ENCODE results near the gene GPBAR1. TPM values are rescaled to one million over a fixed set of nuclear protein-coding genes. Genes with fewer than 3 reads are reported as not detected.

GPBAR1 gene
- total RNA-seq, 2 experiments from 2014 or later, result 0.16 to 0.45 TPM

DNA sequence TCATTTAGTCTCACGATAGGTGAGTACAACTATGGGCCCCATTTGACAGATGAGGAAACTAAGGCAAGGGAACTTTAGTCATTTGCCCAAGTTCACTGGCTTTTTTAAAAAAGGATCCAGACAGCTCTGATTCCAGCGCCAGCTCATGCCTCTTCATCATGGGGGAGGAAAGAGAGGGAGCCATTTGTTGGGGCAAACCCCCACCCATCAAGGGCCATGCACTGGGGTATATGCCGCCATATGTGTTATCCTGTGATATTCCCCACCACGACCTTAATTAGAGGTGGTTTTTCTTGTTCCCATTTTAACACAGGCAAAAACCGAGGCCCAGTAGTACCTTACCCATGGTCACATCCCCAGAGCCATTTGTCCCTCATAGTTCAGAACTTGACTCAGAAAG lies 649 bp upstream of the GPBAR1 start:
- ChIA-PET POLR2A (interaction anchor here (4.7 kb wide), 1 partner anchor 10 kb away, joined by 15 read pairs; the partner anchor contains the start of genes AAMP and PNKD), CTCF (interaction anchor here (0.9 to 3.7 kb wide), 4 partner anchors 10 to 72 kb away, joined by 3 to 27 read pairs (median 4); partner anchors contain the start of genes AAMP and PNKD)
- intact Hi-C loops (cut with micrococcal nuclease), result no loop called here
- Mint-ChIP-seq H3K27ac (no peak overlapping the region), H3K9me3 (no peaks in the 10 kb centered on the region), H3K4me1 (ENCODE audit: low read depth) (peaks cover 30% of the 10 kb centered on the region), H3K36me3 (ENCODE audit: low read depth) (peaks cover 12% of the 10 kb centered on the region), H3K27me3 (no peaks in the 10 kb centered on the region), H3K4me3 (no peak overlapping the region)
- DNase-seq (no peak), ATAC-seq (no peak)
- TF ChIP-seq, protein P1, sequence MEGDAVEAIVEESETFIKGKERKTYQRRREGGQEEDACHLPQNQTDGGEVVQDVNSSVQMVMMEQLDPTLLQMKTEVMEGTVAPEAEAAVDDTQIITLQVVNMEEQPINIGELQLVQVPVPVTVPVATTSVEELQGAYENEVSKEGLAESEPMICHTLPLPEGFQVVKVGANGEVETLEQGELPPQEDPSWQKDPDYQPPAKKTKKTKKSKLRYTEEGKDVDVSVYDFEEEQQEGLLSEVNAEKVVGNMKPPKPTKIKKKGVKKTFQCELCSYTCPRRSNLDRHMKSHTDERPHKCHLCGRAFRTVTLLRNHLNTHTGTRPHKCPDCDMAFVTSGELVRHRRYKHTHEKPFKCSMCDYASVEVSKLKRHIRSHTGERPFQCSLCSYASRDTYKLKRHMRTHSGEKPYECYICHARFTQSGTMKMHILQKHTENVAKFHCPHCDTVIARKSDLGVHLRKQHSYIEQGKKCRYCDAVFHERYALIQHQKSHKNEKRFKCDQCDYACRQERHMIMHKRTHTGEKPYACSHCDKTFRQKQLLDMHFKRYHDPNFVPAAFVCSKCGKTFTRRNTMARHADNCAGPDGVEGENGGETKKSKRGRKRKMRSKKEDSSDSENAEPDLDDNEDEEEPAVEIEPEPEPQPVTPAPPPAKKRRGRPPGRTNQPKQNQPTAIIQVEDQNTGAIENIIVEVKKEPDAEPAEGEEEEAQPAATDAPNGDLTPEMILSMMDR (IDR thresholded peaks at IDR 0.05), result no peak

DNA sequence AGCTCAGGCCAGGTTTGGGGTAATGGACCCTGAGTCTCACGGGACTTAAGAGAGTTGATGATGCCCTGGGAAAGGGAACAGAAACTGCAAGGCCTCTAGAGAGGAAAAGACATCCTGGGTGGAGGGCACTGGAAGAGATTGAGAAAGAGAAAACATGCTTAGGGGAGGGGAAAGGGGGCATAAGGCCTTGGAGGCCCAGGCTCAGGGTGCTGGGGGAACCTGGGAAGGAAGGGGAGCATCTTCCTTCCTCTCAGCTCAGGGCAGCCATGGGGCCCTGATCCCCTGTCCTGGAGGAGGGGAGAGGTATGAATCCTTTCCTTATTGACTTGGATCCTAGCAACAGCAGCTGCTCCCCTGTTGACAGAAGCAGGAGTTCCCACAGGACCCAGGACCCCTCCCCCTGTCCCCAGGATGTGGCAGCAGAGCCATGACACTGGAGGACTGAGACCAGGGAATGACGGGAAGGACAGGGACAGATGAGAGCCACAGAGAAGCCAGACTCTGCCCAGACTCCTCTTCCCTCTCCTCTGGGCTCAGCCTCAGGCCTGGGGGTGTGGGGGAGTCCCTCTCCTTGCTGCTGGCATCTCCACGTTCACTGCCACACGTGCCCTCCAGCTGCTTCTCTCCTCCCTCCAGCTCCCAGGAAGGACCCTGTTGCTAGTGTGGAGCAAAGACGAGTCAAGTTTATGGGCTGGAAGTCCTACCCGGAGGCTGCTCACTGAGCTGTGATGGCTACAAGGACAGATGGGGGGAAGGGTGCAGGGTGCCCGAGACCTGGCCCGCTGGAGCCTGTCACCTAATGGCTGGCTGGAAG lies 815 bp downstream of the GPBAR1 start:
- Mint-ChIP-seq H3K9me3 (no peaks in the 10 kb centered on the region), H3K4me3 (no peak overlapping the region), H3K36me3 (ENCODE audit: low read depth) (peaks cover 10% of the 10 kb centered on the region), H3K27me3 (no peaks in the 10 kb centered on the region), H3K4me1 (ENCODE audit: low read depth) (peaks cover 29% of the 10 kb centered on the region), H3K27ac (peak overlapping the region; percentile 20)
- intact Hi-C loops (cut with micrococcal nuclease), result no loop called here
- TF ChIP-seq, protein P1 (IDR thresholded peaks at IDR 0.05), result no peak
- ATAC-seq (no peak), DNase-seq (no peak)
- CTCF ChIA-PET, result no interaction called here
- POLR2A ChIA-PET, result interaction anchor here (0.5 to 4.7 kb wide), 7 partner anchors 8 to 39 kb away, joined by 3 to 15 read pairs (median 3); partner anchors contain the start of genes AAMP and PNKD

DNA sequence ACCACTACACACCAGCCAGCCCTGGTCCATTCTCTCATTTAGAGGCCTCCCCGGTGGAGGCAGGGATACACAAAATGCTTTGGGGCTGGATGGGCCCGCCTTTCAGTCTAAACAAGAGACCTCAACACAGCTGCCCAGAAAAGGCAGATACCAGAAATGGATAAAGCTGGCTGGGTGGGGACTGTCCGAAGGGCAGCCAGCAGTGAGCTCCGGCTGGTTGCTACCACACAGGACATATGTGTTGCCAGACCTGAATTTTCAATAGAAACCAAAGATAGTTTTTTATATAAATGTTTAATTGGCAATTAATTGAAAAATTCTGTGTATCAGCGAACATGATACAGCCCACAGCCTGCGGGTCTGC lies 1.4 kb downstream of the GPBAR1 start:
- POLR2A ChIA-PET, result interaction anchor here (1.4 to 4.7 kb wide), 3 partner anchors 8 to 40 kb away, joined by 3 to 15 read pairs (median 4); partner anchors contain the start of genes AAMP and PNKD
- Mint-ChIP-seq H3K27me3 (no peaks in the 10 kb centered on the region), H3K36me3 (ENCODE audit: low read depth) (peaks cover 15% of the 10 kb centered on the region), H3K4me1 (ENCODE audit: low read depth) (peaks cover 27% of the 10 kb centered on the region), H3K27ac (no peak overlapping the region), H3K4me3 (no peak overlapping the region), H3K9me3 (no peaks in the 10 kb centered on the region)
- no peak for ATAC-seq
- no peak for DNase-seq
- intact Hi-C loops (cut with micrococcal nuclease), result no loop called here
- CTCF ChIA-PET, result no interaction called here
- TF ChIP-seq, protein P1 (IDR thresholded peaks at IDR 0.05), result no peak

DNA sequence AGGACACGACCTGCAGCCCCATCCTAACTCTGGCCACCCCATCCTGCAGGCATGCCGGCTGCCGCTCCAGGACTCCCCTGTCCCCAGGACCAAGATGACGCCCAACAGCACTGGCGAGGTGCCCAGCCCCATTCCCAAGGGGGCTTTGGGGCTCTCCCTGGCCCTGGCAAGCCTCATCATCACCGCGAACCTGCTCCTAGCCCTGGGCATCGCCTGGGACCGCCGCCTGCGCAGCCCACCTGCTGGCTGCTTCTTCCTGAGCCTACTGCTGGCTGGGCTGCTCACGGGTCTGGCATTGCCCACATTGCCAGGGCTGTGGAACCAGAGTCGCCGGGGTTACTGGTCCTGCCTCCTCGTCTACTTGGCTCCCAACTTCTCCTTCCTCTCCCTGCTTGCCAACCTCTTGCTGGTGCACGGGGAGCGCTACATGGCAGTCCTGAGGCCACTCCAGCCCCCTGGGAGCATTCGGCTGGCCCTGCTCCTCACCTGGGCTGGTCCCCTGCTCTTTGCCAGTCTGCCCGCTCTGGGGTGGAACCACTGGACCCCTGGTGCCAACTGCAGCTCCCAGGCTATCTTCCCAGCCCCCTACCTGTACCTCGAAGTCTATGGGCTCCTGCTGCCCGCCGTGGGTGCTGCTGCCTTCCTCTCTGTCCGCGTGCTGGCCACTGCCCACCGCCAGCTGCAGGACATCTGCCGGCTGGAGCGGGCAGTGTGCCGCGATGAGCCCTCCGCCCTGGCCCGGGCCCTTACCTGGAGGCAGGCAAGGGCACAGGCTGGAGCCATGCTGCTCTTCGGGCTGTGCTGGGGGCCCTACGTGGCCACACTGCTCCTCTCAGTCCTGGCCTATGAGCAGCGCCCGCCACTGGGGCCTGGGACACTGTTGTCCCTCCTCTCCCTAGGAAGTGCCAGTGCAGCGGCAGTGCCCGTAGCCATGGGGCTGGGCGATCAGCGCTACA lies 2.1 kb downstream of the GPBAR1 start:
- Mint-ChIP-seq H3K9me3 (no peaks in the 10 kb centered on the region), H3K27ac (no peak overlapping the region), H3K4me3 (no peak overlapping the region), H3K4me1 (ENCODE audit: low read depth) (peaks cover 25% of the 10 kb centered on the region), H3K27me3 (no peaks in the 10 kb centered on the region), H3K36me3 (ENCODE audit: low read depth) (peaks cover 18% of the 10 kb centered on the region)
- TF ChIP-seq, protein P1 (IDR thresholded peaks at IDR 0.05), result no peak
- ChIA-PET CTCF (no interaction called here), POLR2A (interaction anchor here (1.2 to 4.7 kb wide), 6 partner anchors 8 to 47 kb away, joined by 3 to 15 read pairs (median 4); partner anchors contain the start of genes AAMP and PNKD)
- intact Hi-C loops (cut with micrococcal nuclease), result no loop called here
- DNase-seq (no peak), ATAC-seq (no peak)

Measured in activated CD8-positive, alpha-beta T cell treated with anti-CD3 and anti-CD28 coated beads for 36 hours (primary cell).